ENCODE measurements around the gene KLC3. TPM values are rescaled to one million over a fixed set of nuclear protein-coding genes. Genes with fewer than 3 reads are reported as not detected.

Gene KLC3
- total RNA-seq, 1 experiment from 2014 or later = 4.8 TPM

GRCh38 chr19:45358213-45358792 lies 17.8 kb downstream of the KLC3 start:
- Histone ChIP-seq H3K23ac (ENCODE audit: insufficient read length, low read depth, low read length) (no peak overlapping the region), H2BK20ac (ENCODE audit: low read depth, low read length, poor library complexity, severe bottlenecking) (no peak overlapping the region), H2BK15ac (ENCODE audit: low read depth, low read length) (no peak overlapping the region), H3K9me3 (ENCODE audit: control insufficient read depth, low read depth, low read length) (no peaks in the 10 kb centered on the region), H3K79me1 (ENCODE audit: insufficient read depth, low read depth, low read length, poor library complexity, severe bottlenecking) (no peaks in the 10 kb centered on the region), H3K4me1 (ENCODE audit: insufficient read depth, low read length) (no peaks in the 10 kb centered on the region), H3K27ac (ENCODE audit: insufficient read length, low read depth, low read length) (no peak overlapping the region), H2AK5ac (ENCODE audit: insufficient read length, low read length) (no peak overlapping the region), H3T11ph (ENCODE audit: low read length) (no peak overlapping the region), H3K23me2 (ENCODE audit: insufficient read length, low read depth, low read length, poor library complexity, severe bottlenecking) (no peaks in the 10 kb centered on the region), H2BK120ac (ENCODE audit: low read depth, low read length, poor library complexity, severe bottlenecking) (no peak overlapping the region), H3K4ac (ENCODE audit: low read depth, low read length) (no peak overlapping the region), H3K79me2 (ENCODE audit: insufficient read depth, low read length) (no peaks in the 10 kb centered on the region), H3K9ac (ENCODE audit: extremely low read depth, insufficient read length, low read length) (no peak overlapping the region), H4K91ac (ENCODE audit: insufficient read length, low read depth, low read length) (no peak overlapping the region), H3K56ac (ENCODE audit: insufficient read length, low read depth, low read length) (no peak overlapping the region), H2BK5ac (ENCODE audit: insufficient read length, low read length) (no peak overlapping the region), H4K8ac (replicated peaks; ENCODE audit: insufficient read length, low read depth, low read length) (no peak overlapping the region), H3K18ac (ENCODE audit: insufficient read length, low read depth, low read length) (no peak overlapping the region), H2AFZ (ENCODE audit: low read length) (no peak overlapping the region), H4K20me1 (ENCODE audit: control insufficient read depth, insufficient read depth, insufficient read length) (no peaks in the 10 kb centered on the region), H4K5ac (ENCODE audit: insufficient read length, low read depth, low read length) (no peak overlapping the region), H3K14ac (ENCODE audit: insufficient read depth, low read length) (no peak overlapping the region), H3K27me3 (ENCODE audit: insufficient read depth, low read length) (no peaks in the 10 kb centered on the region), H3K4me2 (ENCODE audit: insufficient read depth, insufficient read length, low read length) (no peak overlapping the region), H2BK12ac (ENCODE audit: insufficient read length, low read depth, low read length) (no peak overlapping the region)
- no peaks in the 10 kb centered on the region for H3K9me3 Mint-ChIP-seq
- no peaks in the 10 kb centered on the region for H3K4me1 Mint-ChIP-seq
- H3K27me3 Mint-ChIP-seq (ENCODE audit: low read depth) = no peaks in the 10 kb centered on the region; the same call in 1 of the 2 replicates
- no peak overlapping the region for H3K4me3 Mint-ChIP-seq
- TF ChIP-seq CTCF (conservative IDR thresholded peaks at IDR 0.05) = no peak
- WGBS (ENCODE audit: extremely low coverage, insufficient read length, low lambda C conversion rate) = no CpG with 5 or more reads among the region's 12 CpGs
- H3K27ac Mint-ChIP-seq = no peak overlapping the region; a peak in 2 of 7 replicates
- peaks cover 62 to 89% (median 87%) of the 10 kb centered on the region in 3 experiments for H3K36me3 Mint-ChIP-seq (ENCODE audit: insufficient read depth in 1 of 3, low read depth in 3 of 3)
- DNase-seq = no peak

All from H9 (cell line).